Measurements from ENCODE around the gene SPO11.

Gene SPO11

GRCh38 chr20:57374343-57374930, 44.8 kb downstream of the SPO11 start:
- in situ Hi-C loops (cut with MboI; ENCODE audit: low sequenced_read_pairs) = no loop called here

GRCh38 chr20:57374931-57375651, 45.5 kb downstream of the SPO11 start:
- in situ Hi-C loops (cut with MboI; ENCODE audit: low sequenced_read_pairs) = no loop called here

DNA sequence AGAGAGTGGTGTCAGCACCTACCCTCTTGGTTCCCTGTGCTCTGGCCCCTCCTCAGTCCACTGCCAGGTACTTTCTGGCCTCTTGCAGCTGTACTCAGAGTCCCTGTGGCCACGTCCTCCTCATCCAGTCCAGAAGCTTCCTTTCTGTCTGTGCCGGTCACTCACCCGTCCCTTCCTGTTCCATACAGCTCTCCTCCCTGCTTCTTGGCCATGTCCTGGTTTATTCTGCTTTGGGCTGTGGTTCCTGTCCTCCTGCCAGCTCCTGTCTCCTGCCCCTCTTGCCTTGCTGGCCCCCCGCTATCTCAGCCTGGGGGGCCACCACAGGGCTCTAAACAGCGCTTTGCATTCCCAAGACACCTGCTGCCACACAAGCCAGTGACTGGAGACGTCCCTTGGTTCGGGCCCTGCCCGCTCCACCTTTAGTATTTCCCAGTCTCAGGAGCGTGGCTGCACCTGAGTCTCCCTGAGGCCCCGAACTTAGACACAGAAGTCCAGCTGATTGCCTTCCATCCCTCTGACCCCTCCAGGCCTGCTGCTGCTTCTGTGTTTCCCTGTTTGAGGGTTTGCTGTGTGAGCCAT, 46.1 kb downstream of the SPO11 start:
- in situ Hi-C loops (cut with MboI; ENCODE audit: low sequenced_read_pairs) = no loop called here

DNA sequence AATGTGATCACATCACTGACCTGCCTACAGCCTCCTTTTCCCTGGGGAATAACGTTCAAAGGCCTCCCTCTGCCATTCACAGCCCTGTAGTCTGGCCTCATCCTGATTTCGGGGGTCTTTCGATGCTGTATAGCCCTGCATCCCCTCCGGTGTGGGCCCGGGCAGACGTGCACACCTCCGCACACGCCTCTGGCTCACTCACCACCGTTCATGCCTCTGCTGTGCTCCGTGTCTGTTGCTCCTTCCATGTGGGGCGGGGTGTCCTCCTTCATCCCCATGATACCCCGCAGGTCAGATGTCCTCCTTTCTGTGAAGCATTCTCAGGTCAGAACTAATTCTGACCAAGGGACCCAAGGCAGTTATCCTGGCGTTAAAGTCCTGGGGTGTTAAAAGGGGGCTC, 47.7 kb downstream of the SPO11 start:
- in situ Hi-C loops (cut with MboI; ENCODE audit: low sequenced_read_pairs) = no loop called here

- in situ Hi-C loops (cut with MboI; ENCODE audit: low sequenced_read_pairs) = no loop called here
Measured at GRCh38 chr20:57378107-57378506, 48.5 kb downstream of the SPO11 start.

- in situ Hi-C loops (cut with MboI; ENCODE audit: low sequenced_read_pairs) = no loop called here
Measured at GRCh38 chr20:57378646-57379262, 49.2 kb downstream of the SPO11 start.

GRCh38 chr20:57379263-57379647, 49.7 kb downstream of the SPO11 start:
- in situ Hi-C loops (cut with MboI; ENCODE audit: low sequenced_read_pairs) = no loop called here

DNA sequence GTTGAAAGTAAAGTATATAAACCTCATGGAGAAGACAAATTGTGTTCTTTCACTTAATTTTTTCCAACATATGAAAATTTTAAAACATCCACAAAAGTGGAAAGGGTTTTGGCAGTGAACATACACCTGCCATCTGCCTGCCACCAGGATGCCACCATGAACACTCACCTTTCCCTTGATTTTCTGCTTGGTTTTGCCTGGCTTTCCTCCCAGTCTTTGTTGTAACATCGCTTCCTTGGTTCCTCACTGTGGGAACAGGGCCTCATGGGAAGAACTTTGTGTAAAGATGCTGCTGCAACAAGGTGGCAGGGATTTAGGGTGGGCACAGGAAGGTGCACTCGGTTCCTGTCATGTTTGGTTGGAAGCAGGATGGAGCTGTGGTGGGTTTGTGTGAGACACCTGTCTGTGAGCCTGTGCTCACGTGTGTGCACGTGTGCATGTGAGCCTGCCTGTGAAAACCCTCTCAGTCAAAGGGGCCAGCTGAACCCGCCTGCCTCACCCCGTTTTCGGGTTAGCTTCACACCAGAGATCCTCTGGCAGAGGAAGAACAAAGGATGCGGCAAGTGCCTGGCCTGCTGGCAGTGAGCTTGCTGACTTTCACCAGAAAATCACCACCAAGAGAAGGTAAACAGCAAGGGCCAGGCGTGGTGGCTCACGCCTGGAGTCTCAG, 50.6 kb downstream of the SPO11 start:
- in situ Hi-C loops (cut with MboI; ENCODE audit: low sequenced_read_pairs) = no loop called here

DNA sequence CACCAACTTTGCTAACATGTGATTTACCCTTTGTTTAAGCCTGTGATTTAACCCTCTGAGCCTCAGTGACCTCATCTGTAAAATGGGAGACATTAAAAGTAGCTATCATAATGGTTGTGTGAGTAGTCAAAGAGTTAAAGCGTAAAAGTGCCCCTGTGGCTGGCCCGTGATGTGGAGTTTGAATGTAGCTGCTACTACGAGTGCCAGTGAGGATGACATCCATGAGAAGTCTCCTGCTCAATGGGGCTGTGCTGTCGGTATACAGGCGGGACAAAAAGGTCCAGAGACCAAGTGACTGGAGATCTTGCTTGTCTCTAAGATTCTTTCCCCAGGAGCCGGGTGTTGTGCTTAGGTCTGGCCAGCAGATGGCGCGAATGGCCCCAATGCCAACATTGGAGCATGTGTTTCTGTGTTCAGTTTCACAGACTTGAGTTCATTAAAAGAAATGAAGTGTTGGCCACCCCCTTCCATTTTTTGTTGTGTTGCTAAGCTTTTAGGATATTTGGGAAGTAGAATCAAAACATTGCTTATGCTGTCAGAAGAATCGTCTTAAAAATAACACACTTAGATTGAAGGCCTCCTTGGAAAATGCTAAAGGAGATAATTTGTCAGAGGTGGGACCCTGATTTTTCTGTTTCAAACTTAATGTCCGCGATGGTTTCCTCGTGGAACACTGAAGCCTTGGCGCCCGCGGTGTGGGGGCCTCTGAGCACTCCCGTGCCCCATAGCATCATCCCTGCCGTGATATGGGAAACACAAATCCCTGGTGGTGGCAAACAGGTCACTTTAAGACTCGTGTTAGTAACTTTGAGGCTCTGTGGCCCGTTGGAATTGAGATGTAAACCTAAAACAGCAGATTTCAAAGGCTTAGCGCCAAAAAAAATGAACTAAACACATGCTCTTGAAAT, 52.2 kb downstream of the SPO11 start:
- in situ Hi-C loops (cut with MboI; ENCODE audit: low sequenced_read_pairs) = no loop called here

GRCh38 chr20:57382516-57382915, 52.9 kb downstream of the SPO11 start:
- in situ Hi-C loops (cut with MboI; ENCODE audit: low sequenced_read_pairs) = no loop called here

DNA sequence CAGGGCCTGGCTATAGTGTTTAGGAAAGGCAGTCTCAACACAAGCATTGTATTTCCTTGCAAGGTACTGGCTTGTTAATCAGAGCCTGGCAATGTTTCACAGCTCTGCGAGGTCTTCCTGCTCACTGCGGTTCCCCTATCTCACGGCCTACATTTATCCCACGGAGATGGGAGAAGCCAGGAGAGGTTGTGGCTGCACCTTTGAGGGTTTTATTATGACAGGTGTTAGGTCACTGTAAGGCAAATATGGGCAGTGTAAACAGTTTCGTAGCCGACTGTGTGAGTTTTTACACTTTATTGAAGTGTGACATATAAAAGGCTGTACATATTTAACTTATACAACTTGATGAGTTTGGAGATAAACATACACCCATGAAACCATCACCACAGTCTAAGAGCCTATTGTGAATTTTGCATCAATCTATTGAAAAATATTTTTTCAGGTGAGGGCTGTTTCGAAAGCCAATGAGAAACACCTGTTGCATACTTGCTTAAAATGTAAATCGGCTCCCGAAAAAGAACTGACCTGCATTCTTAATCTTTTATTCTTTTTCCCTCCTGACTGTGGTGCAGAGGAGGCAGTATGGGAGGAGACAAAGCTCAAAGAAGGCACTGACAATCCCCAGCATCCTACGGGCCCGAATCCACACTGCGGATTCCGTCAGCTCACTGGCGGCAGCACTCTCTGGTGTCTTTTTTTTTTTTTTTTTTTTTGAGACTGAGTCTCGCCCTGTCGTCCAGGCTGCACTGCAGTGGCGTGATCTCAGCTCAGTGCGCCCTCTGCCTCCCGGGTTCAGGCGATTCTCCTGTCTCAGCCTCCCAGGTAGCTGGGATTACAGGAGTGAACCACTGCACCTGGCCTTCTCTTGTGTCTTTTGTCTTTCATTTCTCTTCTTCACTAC, 54.1 kb downstream of the SPO11 start:
- in situ Hi-C loops (cut with MboI; ENCODE audit: low sequenced_read_pairs) = no loop called here

DNA sequence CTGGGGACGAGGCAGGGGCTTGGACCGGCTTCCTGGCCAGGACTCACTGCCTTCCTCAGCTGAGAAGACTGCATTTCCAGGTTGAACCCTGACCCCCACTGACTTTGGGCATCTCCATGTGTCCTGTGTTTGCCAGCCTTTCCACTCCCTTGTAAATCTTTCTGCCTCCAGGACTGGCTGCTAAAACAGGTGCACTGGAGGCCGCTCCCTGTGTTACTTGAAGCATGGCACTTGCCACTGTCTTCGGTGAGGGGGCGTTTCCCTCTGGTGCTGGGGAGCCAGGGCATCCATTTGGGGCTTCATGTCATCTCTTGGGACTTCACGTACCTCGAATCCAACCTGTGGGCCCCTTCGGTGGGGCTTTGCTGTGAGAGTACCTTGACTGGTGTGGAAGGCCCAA, 54.9 kb downstream of the SPO11 start:
- in situ Hi-C loops (cut with MboI; ENCODE audit: low sequenced_read_pairs) = no loop called here

- in situ Hi-C loops (cut with MboI; ENCODE audit: low sequenced_read_pairs) = no loop called here
Measured at GRCh38 chr20:57384953-57385761, 55.6 kb downstream of the SPO11 start.

DNA sequence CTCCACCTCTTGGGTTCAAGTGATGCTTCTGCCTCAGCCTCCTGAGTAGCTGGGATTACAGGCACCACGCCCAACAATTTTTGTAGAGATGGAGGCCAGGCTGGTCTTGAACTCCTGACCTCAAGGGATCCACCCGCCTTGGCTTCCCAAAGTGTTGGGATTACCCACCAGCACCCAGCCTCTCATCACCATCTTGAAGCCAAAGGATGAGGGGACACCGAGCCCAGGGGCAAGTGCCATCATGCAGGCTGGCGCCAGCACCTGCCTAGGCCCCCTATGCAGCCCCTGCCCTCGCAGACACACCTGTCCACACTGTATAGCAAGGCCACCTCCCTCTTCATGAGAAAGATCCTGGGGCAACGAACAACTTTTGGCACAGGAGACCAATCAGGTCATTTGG, 56.3 kb downstream of the SPO11 start:
- in situ Hi-C loops (cut with MboI; ENCODE audit: low sequenced_read_pairs) = no loop called here

GRCh38 chr20:57386762-57387161, 57.2 kb downstream of the SPO11 start:
- in situ Hi-C loops (cut with MboI; ENCODE audit: low sequenced_read_pairs) = no loop called here

DNA sequence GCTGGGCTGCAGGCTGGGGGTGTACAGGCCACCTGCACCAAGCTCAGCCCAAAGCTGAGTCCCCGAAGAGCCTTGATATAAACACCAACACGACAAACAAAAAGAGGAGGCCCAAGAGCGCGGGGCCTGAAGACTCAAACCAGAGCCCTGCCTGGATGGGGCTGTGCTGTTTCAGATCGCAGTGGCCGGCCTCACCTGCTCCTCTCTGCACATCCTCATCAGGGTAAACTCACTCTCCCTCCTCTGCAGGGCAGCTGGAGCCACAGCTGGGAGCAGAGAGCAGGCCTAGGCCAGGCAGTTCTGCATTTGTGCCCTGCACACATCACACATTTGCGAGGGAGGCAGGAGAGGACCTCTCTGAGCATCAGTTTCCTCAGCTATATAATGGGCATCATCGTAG, 57.9 kb downstream of the SPO11 start:
- in situ Hi-C loops (cut with MboI; ENCODE audit: low sequenced_read_pairs) = no loop called here

- in situ Hi-C loops (cut with MboI; ENCODE audit: low sequenced_read_pairs) = no loop called here
Measured at GRCh38 chr20:57387945-57388371, 58.4 kb downstream of the SPO11 start.

- in situ Hi-C loops (cut with MboI; ENCODE audit: low sequenced_read_pairs) = no loop called here
Measured at GRCh38 chr20:57388953-57389694, 59.5 kb downstream of the SPO11 start.

All from hTERT RPE-1 (cell line).